Keratinocyte (primary cell): ENCODE measurements around the gene ENTR1. TPM values are rescaled to one million over a fixed set of nuclear protein-coding genes. Genes with fewer than 3 reads are reported as not detected.

Source experiments
- DNase-seq: peaks from one replicate; pipeline ENCODE4 v3.0.0-alpha.2; 2011; ENCODE audit warnings: low read depth, missing footprints, low spot score
- FAIRE-seq: peaks from 2 replicates; lab custom pipeline; 2011; peaks lifted over from hg19 to GRCh38; lab: Jason Lieb, UNC
- H2AFZ ChIP-seq: 2 replicates; pipeline ENCODE4 v1.6.0; 2012; ENCODE audit warnings: low read length, control low read depth, inconsistent platforms; ENCODE audit not compliant: control insufficient read depth
- H3K27ac ChIP-seq: 2 replicates; pipeline ENCODE4 v1.5.1; 2011; ENCODE audit warnings: low read length; ENCODE audit not compliant: control insufficient read depth, insufficient read depth
- H3K27me3 ChIP-seq: 3 replicates; pipeline ENCODE4 v1.6.0; 2011; ENCODE audit warnings: low read length; ENCODE audit not compliant: control insufficient read depth, insufficient read depth; ENCODE audit errors: extremely low read depth
- H3K36me3 ChIP-seq, 2 experiments: 2 replicates in 1 of 2; 3 replicates in 1 of 2; pipeline ENCODE4 v1.5.1; 2011; ENCODE audit warnings: low read length in 2 of 2, mild to moderate bottlenecking in 1 of 2; ENCODE audit not compliant: control insufficient read depth in 2 of 2, insufficient read depth in 2 of 2; ENCODE audit errors: extremely low read depth in 1 of 2
- H3K4me1 ChIP-seq: 3 replicates; pipeline ENCODE4 v1.5.1; 2011; ENCODE audit warnings: low read length; ENCODE audit not compliant: control insufficient read depth, insufficient read depth; ENCODE audit errors: extremely low read depth
- H3K4me2 ChIP-seq: 3 replicates; pipeline ENCODE4 v1.6.0; 2011; ENCODE audit warnings: low read depth, low read length; ENCODE audit not compliant: control insufficient read depth, insufficient read depth; ENCODE audit errors: extremely low read depth
- H3K4me3 ChIP-seq, 3 experiments: fragments of 200-600 bp in 1 of 3; sonication (generic) in 1 of 3; 2 replicates in 2 of 3; 3 replicates in 1 of 3; pipeline ENCODE4 v1.5.1; 2011 to 2016; ENCODE audit warnings: low read length in 3 of 3, mild to moderate bottlenecking in 3 of 3, control low read depth in 2 of 3, inconsistent platforms in 1 of 3, low read depth in 1 of 3, mixed read lengths in 1 of 3, mixed run types in 1 of 3, moderate library complexity in 1 of 3; ENCODE audit not compliant: control insufficient read depth in 2 of 3, insufficient read depth in 2 of 3; ENCODE audit errors: extremely low read depth in 1 of 3
- H3K79me2 ChIP-seq: 2 replicates; pipeline ENCODE4 v1.6.0; 2012; ENCODE audit warnings: low read length; ENCODE audit not compliant: control insufficient read depth, insufficient read depth
- H3K9ac ChIP-seq: 3 replicates; pipeline ENCODE4 v1.6.0; 2011; ENCODE audit warnings: low read length; ENCODE audit not compliant: control insufficient read depth, insufficient read depth; ENCODE audit errors: extremely low read depth
- H3K9me1 ChIP-seq: 3 replicates; pipeline ENCODE4 v1.6.0; 2011; ENCODE audit warnings: low read length; ENCODE audit not compliant: control insufficient read depth, insufficient read depth; ENCODE audit errors: extremely low read depth
- H3K9me3 ChIP-seq: 2 replicates; pipeline ENCODE4 v1.5.1; 2012; ENCODE audit warnings: low read depth, low read length; ENCODE audit not compliant: control insufficient read depth
- H4K20me1 ChIP-seq: 3 replicates; pipeline ENCODE4 v1.6.0; 2011; ENCODE audit warnings: low read length; ENCODE audit not compliant: control insufficient read depth, insufficient read depth; ENCODE audit errors: extremely low read depth
- EZH2 ChIP-seq: IDR thresholded peaks from one replicate; pipeline ENCODE4 v1.6.1; 2012; ENCODE audit warnings: inconsistent platforms, mild to moderate bottlenecking, low read length, moderate library complexity
- dilution Hi-C: fragments of 300-500 bp; cut with MboI; formaldehyde crosslinking; loops from one replicate; pipeline ENCODE4 v1.7.0; 2020; ENCODE audit warnings: low sequenced_read_pairs; ENCODE audit not compliant: extremely low pct_ligation_motif_present
- polyA plus RNA-seq, 5 experiments: library from polyadenylated mRNA; depleted of rRNA in 3 of 5; stranded (reverse) in 3 of 5; stranded (forward) in 1 of 5; unstranded in 1 of 5; fragments of >200 nt; gene quantifications; 1 replicate in 1 of 5; 2 replicates in 3 of 5; 3 replicates in 1 of 5; pipeline versions ENCODE4 v1.2.1 to v1.2.3, GENCODE V29; 2011 to 2012; ENCODE audit warnings: missing spikeins in 2 of 5, low read depth in 1 of 5, low replicate concordance in 1 of 5
- TF ChIP-seq, protein P1 (sequence below), 3 experiments: IDR thresholded peaks in 1 of 3; conservative IDR thresholded peaks in 1 of 3; optimal IDR thresholded peaks in 1 of 3; 2 replicates in 2 of 3; 3 replicates in 1 of 3; pipeline versions ENCODE3 to v1.5.1; 2011; ENCODE audit warnings: low read length in 3 of 3, mild to moderate bottlenecking in 3 of 3, moderate library complexity in 2 of 3, control low read depth in 1 of 3, inconsistent platforms in 1 of 3; ENCODE audit not compliant: insufficient read depth in 2 of 3; ENCODE audit errors: extremely low read depth in 1 of 3

Gene ENTR1
- polyA plus RNA-seq, 1 donor (not counting 4 experiments of a cell fraction or from before 2014, with no cell fraction given), result 46.5 TPM

DNA sequence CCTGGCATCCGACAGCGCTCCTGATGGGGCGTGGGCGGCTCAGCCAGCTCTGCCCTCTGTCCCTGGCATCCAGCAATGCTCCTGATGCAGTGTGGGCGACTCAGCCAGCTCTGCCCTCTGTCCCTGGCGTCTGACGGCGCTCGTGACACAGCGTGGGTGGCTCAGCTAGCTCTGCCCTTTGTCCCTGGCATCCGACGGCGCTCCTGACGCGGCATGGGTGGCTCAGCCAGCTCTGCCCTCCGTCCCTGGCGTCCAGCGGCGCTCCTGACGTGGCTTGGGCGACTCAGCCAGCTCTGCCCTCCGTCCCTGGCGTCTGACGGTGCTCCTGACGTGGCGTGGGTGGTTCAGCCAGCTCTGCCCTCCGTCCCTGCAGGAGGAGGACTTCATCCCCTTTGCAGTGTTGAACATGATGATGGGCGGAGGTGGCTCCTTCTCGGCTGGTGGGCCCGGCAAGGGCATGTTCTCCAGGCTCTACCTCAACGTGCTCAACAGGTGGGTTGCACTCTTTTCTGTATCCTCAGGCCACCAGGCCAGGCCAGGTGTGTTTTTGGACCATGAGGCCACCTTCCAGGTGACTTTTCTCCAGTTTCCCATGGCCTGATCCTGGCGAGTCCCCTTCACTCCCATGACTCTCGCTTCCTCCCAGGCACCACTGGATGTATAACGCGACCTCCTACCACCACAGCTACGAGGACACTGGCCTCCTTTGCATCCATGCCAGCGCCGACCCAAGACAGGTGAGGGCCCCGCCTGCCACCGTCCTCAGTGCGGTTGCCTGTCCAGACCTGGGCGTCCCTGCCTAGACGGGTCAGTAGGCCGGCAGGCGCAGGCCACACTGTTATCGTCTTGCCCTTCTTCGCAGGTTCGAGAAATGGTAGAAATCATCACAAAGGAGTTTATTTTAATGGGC is 8.0 kb upstream of the ENTR1 start:
- Histone ChIP-seq H3K27ac (no peak overlapping the region), H3K4me3 (no peak overlapping the region), H3K27me3 (no peaks in the 10 kb centered on the region), H4K20me1 (peaks cover 4% of the 10 kb centered on the region), H3K9me1 (no peaks in the 10 kb centered on the region), H3K4me2 (no peak overlapping the region), H3K36me3 (peaks cover 48 to 62% of the 10 kb centered on the region in 2 experiments), H2AFZ (no peak overlapping the region), H3K9me3 (no peaks in the 10 kb centered on the region), H3K4me1 (no peaks in the 10 kb centered on the region), H3K9ac (no peak overlapping the region), H3K79me2 (peaks cover 10% of the 10 kb centered on the region)
- DNase-seq (no peak), FAIRE-seq (no peak)
- TF ChIP-seq EZH2, result no peak
- TF ChIP-seq, protein P1, sequence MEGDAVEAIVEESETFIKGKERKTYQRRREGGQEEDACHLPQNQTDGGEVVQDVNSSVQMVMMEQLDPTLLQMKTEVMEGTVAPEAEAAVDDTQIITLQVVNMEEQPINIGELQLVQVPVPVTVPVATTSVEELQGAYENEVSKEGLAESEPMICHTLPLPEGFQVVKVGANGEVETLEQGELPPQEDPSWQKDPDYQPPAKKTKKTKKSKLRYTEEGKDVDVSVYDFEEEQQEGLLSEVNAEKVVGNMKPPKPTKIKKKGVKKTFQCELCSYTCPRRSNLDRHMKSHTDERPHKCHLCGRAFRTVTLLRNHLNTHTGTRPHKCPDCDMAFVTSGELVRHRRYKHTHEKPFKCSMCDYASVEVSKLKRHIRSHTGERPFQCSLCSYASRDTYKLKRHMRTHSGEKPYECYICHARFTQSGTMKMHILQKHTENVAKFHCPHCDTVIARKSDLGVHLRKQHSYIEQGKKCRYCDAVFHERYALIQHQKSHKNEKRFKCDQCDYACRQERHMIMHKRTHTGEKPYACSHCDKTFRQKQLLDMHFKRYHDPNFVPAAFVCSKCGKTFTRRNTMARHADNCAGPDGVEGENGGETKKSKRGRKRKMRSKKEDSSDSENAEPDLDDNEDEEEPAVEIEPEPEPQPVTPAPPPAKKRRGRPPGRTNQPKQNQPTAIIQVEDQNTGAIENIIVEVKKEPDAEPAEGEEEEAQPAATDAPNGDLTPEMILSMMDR (optimal IDR thresholded peaks at IDR 0.05 in 1 of 3, IDR thresholded peaks at IDR 0.05 in 1 of 3, conservative IDR thresholded peaks at IDR 0.05 in 1 of 3; ENCODE audit: extremely low read depth in 1 of 3, insufficient read depth in 2 of 3, low read length in 3 of 3), result no peak
- dilution Hi-C loops, result no loop called here

DNA sequence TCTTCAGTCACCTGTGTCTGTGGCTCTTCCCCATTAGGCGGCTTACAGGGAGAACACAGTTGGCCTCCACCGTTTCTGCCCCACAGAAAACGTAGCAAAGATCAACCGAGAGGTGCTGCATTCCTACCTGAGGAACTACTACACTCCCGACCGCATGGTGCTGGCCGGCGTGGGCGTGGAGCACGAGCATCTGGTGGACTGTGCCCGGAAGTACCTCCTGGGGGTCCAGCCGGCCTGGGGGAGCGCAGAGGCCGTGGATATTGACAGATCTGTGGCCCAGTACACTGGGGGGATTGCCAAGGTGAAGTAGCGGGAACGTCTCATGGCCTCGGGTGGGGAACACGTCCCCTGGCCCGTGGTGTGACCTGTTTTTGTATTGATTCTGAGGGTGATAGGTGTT is 6.5 kb upstream of the ENTR1 start:
- Histone ChIP-seq H4K20me1 (peaks cover 5% of the 10 kb centered on the region), H3K9ac (no peak overlapping the region)

More for the DNA sequence above, 6.5 kb upstream of the ENTR1 start:
- peaks cover 2% of the 10 kb centered on the region for H3K4me1 ChIP-seq
- peaks cover 23% of the 10 kb centered on the region for H3K79me2 ChIP-seq
- no peaks in the 10 kb centered on the region for H3K9me1 ChIP-seq
- H3K27me3 ChIP-seq, result no peaks in the 10 kb centered on the region
- no peak overlapping the region for H3K4me3 ChIP-seq
- peaks cover 48 to 68% of the 10 kb centered on the region in 2 experiments for H3K36me3 ChIP-seq
- no peak for FAIRE-seq
- DNase-seq, result no peak
- no peaks in the 10 kb centered on the region for H3K9me3 ChIP-seq
- no peak for TF ChIP-seq EZH2
- TF ChIP-seq, protein P1 (optimal IDR thresholded peaks at IDR 0.05 in 1 of 3, IDR thresholded peaks at IDR 0.05 in 1 of 3, conservative IDR thresholded peaks at IDR 0.05 in 1 of 3; ENCODE audit: extremely low read depth in 1 of 3, insufficient read depth in 2 of 3, low read length in 3 of 3), result no peak
- no peak overlapping the region for H2AFZ ChIP-seq
- H3K27ac ChIP-seq, result no peak overlapping the region
- H3K4me2 ChIP-seq, result no peak overlapping the region
- dilution Hi-C loops, result no loop called here
